Esophagus muscularis mucosa (tissue), 3 donors: ENCODE measurements around the gene SIGLECL1.

ENCODE experiments used
- CTCF ChIP-seq, 3 experiments: fragments of 200-600 bp in 2 of 3; fragments of 450-650 bp in 1 of 3; sonication (generic) in 2 of 3; IDR thresholded peaks; one replicate each; pipeline ENCODE4 v1.5.1; 2017 to 2019; ENCODE audit warnings: antibody characterized with exemption in 3 of 3, mild to moderate bottlenecking in 2 of 3, moderate library complexity in 1 of 3
- POLR2AphosphoS5 ChIP-seq, 2 donors: sonication (generic); formaldehyde crosslinking; IDR thresholded peaks; one replicate each; pipeline ENCODE4 v1.6.1; 2017; ENCODE audit warnings: antibody characterized with exemption in 2 of 2

DNA sequence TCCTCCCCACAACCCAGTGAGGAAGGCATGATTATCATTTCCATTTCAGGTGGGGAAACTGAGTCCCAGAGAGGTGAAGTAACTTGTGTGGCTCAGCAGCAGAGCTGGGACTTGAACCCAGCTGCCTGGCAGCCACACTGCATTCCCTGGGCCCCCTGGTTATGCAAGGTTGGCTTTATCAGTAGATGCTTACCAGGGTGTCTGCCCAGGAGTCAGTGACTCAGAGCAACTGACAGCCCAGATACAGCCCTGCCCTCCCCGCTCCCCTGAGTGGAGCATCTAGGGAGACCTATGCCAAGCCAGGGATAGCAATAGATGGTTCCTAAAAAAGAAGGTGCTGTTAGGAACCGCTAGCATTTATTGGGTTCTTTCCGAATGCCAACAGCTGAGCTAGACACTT is 66.5 kb downstream of the SIGLECL1 start:
- no peak for TF ChIP-seq CTCF (IDR thresholded peaks at IDR 0.05)
- TF ChIP-seq POLR2AphosphoS5 (IDR thresholded peaks at IDR 0.05) = no peak
